K562 (cell line): ENCODE results near the gene PPP2R5A. TPM values are rescaled to one million over a fixed set of nuclear protein-coding genes. Genes with fewer than 3 reads are reported as not detected.
A peak's percentile ranks its signal among the peaks of the same experiment; 100 is the strongest.

Experiments used
- ARID2 ChIP-seq: fragments of 450-650 bp; IDR thresholded peaks from 2 replicates; pipeline ENCODE4 v1.6.1; 2017; ENCODE audit warnings: antibody characterized with exemption, mild to moderate bottlenecking
- BCL6 ChIP-seq: fragments of 250-450 bp; sonication (Bioruptor Pico); IDR thresholded peaks from 2 replicates; pipeline ENCODE4 v1.4.0; 2020
- CSDE1 ChIP-seq, 2 experiments: fragments of 450-650 bp; IDR thresholded peaks; 2 replicates each; pipeline ENCODE4 v1.6.1; 2016; ENCODE audit warnings: mild to moderate bottlenecking in 1 of 2
- ELF2 ChIP-seq: fragments of 250-450 bp; sonication (Bioruptor Pico); IDR thresholded peaks from 2 replicates; pipeline ENCODE4 v1.5.0; 2021; ENCODE audit warnings: mild to moderate bottlenecking
- FOXA1 ChIP-seq: fragments of 450-650 bp; IDR thresholded peaks from 2 replicates; pipeline ENCODE4 v1.6.1; 2016; ENCODE audit warnings: mild to moderate bottlenecking, borderline replicate concordance
- FOXP1 ChIP-seq: sonication (generic); formaldehyde crosslinking; IDR thresholded peaks from 2 replicates; pipeline ENCODE4 v1.8.0; 2022; ENCODE audit warnings: mild to moderate bottlenecking, missing genetic modification reagents
- HMG20A ChIP-seq: fragments of 450-650 bp; formaldehyde crosslinking; conservative IDR thresholded peaks from 2 replicates; pipeline ENCODE4 v1.4.0; 2020; ENCODE audit warnings: mild to moderate bottlenecking, mixed read lengths
- PTTG1 ChIP-seq: fragments of 450-650 bp; IDR thresholded peaks from 2 replicates; pipeline ENCODE4 v1.6.1; 2016; ENCODE audit warnings: low read depth, mild to moderate bottlenecking, missing genetic modification characterization, missing compliant biosample characterization
- PYGO2 ChIP-seq: fragments of 450-650 bp; IDR thresholded peaks from 2 replicates; pipeline ENCODE4 v1.6.1; 2016; ENCODE audit warnings: mild to moderate bottlenecking, missing genetic modification characterization, moderate library complexity, missing compliant biosample characterization
- SREBF1 ChIP-seq: fragments of 150-350 bp; IDR thresholded peaks from 2 replicates; pipeline ENCODE4 v1.6.1; 2014; ENCODE audit warnings: antibody characterized with exemption, low read depth, low read length, borderline replicate concordance
- YY1 ChIP-seq, 3 experiments: IDR thresholded peaks; 2 replicates each; pipeline ENCODE4 v1.6.1; 2011; ENCODE audit warnings: low read length in 2 of 3, mild to moderate bottlenecking in 2 of 3, moderate library complexity in 2 of 3, borderline replicate concordance in 1 of 3, control low read depth in 1 of 3, low read depth in 1 of 3; ENCODE audit not compliant: insufficient read depth in 3 of 3, insufficient replicate concordance in 2 of 3, control insufficient read depth in 1 of 3, insufficient read length in 1 of 3; ENCODE audit errors: extremely low read depth in 1 of 3
- ZNF121 ChIP-seq: sonication (generic); formaldehyde crosslinking; conservative IDR thresholded peaks from 2 replicates; pipeline ENCODE4 v1.8.0; 2022; ENCODE audit warnings: missing genetic modification reagents
- ZNF316 ChIP-seq: fragments of 450-650 bp; IDR thresholded peaks from 2 replicates; pipeline ENCODE4 v1.6.1; 2016
- ZNF778 ChIP-seq: fragments of 450-650 bp; formaldehyde crosslinking; IDR thresholded peaks from 2 replicates; pipeline ENCODE4 v1.4.0; 2020; ENCODE audit warnings: mild to moderate bottlenecking, moderate library complexity
- polyA plus RNA-seq, 8 experiments: library from polyadenylated mRNA; depleted of rRNA in 4 of 8; stranded (reverse) in 5 of 8; unstranded in 3 of 8; fragments of >200 nt; fragmentation: Nextera tagmentation in 2 of 8; fragmentation: Illumina TruSeq in 1 of 8; extraction: Ambion mirVana in 2 of 8; extraction: Trizol in 1 of 8; gene quantifications; 2 replicates each; pipeline versions ENCODE4 v1.2.1 to v1.2.3, GENCODE V29; 2011 to 2014; ENCODE audit warnings: inconsistent platforms in 1 of 8, missing spikeins in 1 of 8
- total RNA-seq, 7 experiments: library from RNA; depleted of rRNA in 6 of 7; stranded (reverse); fragments of >200 nt in 6 of 7; fragmentation: Illumina TruSeq in 2 of 7; extraction: Trizol in 2 of 7; gene quantifications; 2 replicates each; pipeline versions ENCODE4 v1.2.1 to v1.2.3, GENCODE V29; 2011 to 2021; ENCODE audit warnings: low replicate concordance in 1 of 7
- TF ChIP-seq, protein P1 (sequence below): fragments of 250-450 bp; sonication (Bioruptor Pico); IDR thresholded peaks from 2 replicates; pipeline ENCODE4 v1.4.0; 2020; ENCODE audit warnings: mild to moderate bottlenecking
- TF ChIP-seq, protein P2 (sequence below): fragments of 450-650 bp; conservative IDR thresholded peaks from 2 replicates; pipeline ENCODE4 v1.6.1; 2016; ENCODE audit warnings: missing genetic modification characterization, low read depth, mild to moderate bottlenecking, control low read depth, missing compliant biosample characterization
- TF ChIP-seq, protein P3 (sequence below): fragments of 450-650 bp; formaldehyde crosslinking; IDR thresholded peaks from 2 replicates; pipeline ENCODE4 v1.4.0; 2020; ENCODE audit warnings: mild to moderate bottlenecking, moderate library complexity
- TF ChIP-seq, protein P4 (sequence below): fragments of 450-650 bp; formaldehyde crosslinking; IDR thresholded peaks from 2 replicates; pipeline ENCODE4 v1.4.0; 2022; ENCODE audit warnings: missing genetic modification characterization
- TF ChIP-seq, protein P5 (sequence below), 3 experiments: fragments of 200-800 bp in 1 of 3; sonication (Bioruptor generic) in 1 of 3; sonication (generic) in 1 of 3; formaldehyde crosslinking in 1 of 3; IDR thresholded peaks; 2 replicates each; pipeline versions ENCODE4 v1.6.1 to v1.8.0; 2016 to 2022; ENCODE audit warnings: mild to moderate bottlenecking in 2 of 3, missing compliant biosample characterization in 2 of 3, missing genetic modification characterization in 2 of 3, missing genetic modification reagents in 1 of 3

The PPP2R5A gene
- total and polyA plus RNA-seq, 9 of the 15 experiments (the other 6 are each of a cell fraction or from before 2014, with no cell fraction given): 26.9 to 106 (median 64.3) TPM

- no peak for TF ChIP-seq BCL6 (CRISPR knock-in tag)
- no peak for TF ChIP-seq HMG20A (CRISPR knock-in tag)
- TF ChIP-seq, protein P1, sequence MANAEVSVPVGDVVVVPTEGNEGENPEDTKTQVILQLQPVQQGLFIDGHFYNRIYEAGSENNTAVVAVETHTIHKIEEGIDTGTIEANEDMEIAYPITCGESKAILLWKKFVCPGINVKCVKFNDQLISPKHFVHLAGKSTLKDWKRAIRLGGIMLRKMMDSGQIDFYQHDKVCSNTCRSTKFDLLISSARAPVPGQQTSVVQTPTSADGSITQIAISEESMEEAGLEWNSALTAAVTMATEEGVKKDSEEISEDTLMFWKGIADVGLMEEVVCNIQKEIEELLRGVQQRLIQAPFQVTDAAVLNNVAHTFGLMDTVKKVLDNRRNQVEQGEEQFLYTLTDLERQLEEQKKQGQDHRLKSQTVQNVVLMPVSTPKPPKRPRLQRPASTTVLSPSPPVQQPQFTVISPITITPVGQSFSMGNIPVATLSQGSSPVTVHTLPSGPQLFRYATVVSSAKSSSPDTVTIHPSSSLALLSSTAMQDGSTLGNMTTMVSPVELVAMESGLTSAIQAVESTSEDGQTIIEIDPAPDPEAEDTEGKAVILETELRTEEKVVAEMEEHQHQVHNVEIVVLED (CRISPR knock-in tag): peak; percentile 69
- TF ChIP-seq, protein P2, sequence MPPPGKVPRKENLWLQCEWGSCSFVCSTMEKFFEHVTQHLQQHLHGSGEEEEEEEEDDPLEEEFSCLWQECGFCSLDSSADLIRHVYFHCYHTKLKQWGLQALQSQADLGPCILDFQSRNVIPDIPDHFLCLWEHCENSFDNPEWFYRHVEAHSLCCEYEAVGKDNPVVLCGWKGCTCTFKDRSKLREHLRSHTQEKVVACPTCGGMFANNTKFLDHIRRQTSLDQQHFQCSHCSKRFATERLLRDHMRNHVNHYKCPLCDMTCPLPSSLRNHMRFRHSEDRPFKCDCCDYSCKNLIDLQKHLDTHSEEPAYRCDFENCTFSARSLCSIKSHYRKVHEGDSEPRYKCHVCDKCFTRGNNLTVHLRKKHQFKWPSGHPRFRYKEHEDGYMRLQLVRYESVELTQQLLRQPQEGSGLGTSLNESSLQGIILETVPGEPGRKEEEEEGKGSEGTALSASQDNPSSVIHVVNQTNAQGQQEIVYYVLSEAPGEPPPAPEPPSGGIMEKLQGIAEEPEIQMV: no peak
- TF ChIP-seq, protein P3, sequence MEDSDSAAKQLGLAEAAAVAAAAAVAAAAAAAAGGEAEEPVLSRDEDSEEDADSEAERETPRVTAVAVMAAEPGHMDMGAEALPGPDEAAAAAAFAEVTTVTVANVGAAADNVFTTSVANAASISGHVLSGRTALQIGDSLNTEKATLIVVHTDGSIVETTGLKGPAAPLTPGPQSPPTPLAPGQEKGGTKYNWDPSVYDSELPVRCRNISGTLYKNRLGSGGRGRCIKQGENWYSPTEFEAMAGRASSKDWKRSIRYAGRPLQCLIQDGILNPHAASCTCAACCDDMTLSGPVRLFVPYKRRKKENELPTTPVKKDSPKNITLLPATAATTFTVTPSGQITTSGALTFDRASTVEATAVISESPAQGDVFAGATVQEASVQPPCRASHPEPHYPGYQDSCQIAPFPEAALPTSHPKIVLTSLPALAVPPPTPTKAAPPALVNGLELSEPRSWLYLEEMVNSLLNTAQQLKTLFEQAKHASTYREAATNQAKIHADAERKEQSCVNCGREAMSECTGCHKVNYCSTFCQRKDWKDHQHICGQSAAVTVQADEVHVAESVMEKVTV (CRISPR knock-in tag): peak; percentile 40
- TF ChIP-seq ZNF121: no peak
- TF ChIP-seq CSDE1 (IDR thresholded peaks at IDR 0.05): no peak
- TF ChIP-seq, protein P4, sequence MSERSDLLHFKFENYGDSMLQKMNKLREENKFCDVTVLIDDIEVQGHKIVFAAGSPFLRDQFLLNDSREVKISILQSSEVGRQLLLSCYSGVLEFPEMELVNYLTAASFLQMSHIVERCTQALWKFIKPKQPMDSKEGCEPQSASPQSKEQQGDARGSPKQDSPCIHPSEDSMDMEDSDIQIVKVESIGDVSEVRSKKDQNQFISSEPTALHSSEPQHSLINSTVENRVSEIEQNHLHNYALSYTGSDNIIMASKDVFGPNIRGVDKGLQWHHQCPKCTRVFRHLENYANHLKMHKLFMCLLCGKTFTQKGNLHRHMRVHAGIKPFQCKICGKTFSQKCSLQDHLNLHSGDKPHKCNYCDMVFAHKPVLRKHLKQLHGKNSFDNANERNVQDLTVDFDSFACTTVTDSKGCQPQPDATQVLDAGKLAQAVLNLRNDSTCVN: peak; percentile 78; the same call in 1 of the 2 replicates
- 0 out of 2 replicates have a peak, but pooled peaks have one; percentile 26 for TF ChIP-seq SREBF1
- no peak for TF ChIP-seq PTTG1 (tag)
- TF ChIP-seq PYGO2 (tag): no peak; the same call in 1 of the 2 replicates
- peak in 2 of 3 experiments; percentile 42 to 76 for TF ChIP-seq YY1 (IDR thresholded peaks at IDR 0.05; ENCODE audit: borderline replicate concordance in 1 of 3, control insufficient read depth in 1 of 3, extremely low read depth in 1 of 3, insufficient read depth in 3 of 3, insufficient read length in 1 of 3, insufficient replicate concordance in 2 of 3, low read depth in 1 of 3, low read length in 2 of 3)
- TF ChIP-seq ZNF316: no peak
- TF ChIP-seq FOXP1 (CRISPR knock-in tag): peak; percentile 90
- no peak for TF ChIP-seq ZNF778 (CRISPR knock-in tag)
- TF ChIP-seq ELF2 (CRISPR knock-in tag): no peak
- TF ChIP-seq FOXA1: no peak
- TF ChIP-seq, protein P5, sequence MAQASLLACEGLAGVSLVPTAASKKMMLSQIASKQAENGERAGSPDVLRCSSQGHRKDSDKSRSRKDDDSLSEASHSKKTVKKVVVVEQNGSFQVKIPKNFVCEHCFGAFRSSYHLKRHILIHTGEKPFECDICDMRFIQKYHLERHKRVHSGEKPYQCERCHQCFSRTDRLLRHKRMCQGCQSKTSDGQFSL (CRISPR knock-in tag; IDR thresholded peaks at IDR 0.05): 0 out of 2 replicates have a peak, but pooled peaks have one; percentile 28
- TF ChIP-seq, protein P5 (tag; IDR thresholded peaks at IDR 0.05): no peak; a peak in 1 of 4 replicates
- 0 out of 2 replicates have a peak, but pooled peaks have one; percentile 58 for TF ChIP-seq ARID2
Observed at GRCh38 chr1:212284744-212285684, at the start of gene PPP2R5A (continued).
